Thoracic aorta (tissue), 2 donors: ENCODE results near the gene NRXN2. TPM values are rescaled to one million over a fixed set of nuclear protein-coding genes. Genes with fewer than 3 reads are reported as not detected.

Source experiments
- ATAC-seq: fragments of 150-250 bp; one replicate; pipeline ENCODE4 v1.8.0; 2017; ENCODE audit warnings: low read depth; ENCODE audit not compliant: insufficient number of reproducible peaks, low FRiP score
- DNase-seq: peaks from one replicate; pipeline ENCODE4 v3.0.0-alpha.2; 2020; ENCODE audit warnings: low spot score
- H3K27ac ChIP-seq, 2 donors: fragments of 200-600 bp; sonication (generic); 1 replicate in 1 of 2; 2 replicates in 1 of 2; pipeline ENCODE4 v1.5.1; 2016; ENCODE audit warnings: mild to moderate bottlenecking in 2 of 2, moderate library complexity in 2 of 2
- H3K27me3 ChIP-seq: fragments of 200-600 bp; sonication (generic); replicated peaks from 2 replicates; pipeline ENCODE4 v1.6.0; 2016; ENCODE audit warnings: mild to moderate bottlenecking; ENCODE audit not compliant: insufficient read depth
- H3K36me3 ChIP-seq: fragments of 200-600 bp; sonication (generic); one replicate; pipeline ENCODE4 v1.5.1; 2016
- H3K4me1 ChIP-seq, 2 donors: fragments of 200-600 bp; sonication (generic); 1 replicate in 1 of 2; 2 replicates in 1 of 2; pipeline versions ENCODE4 v1.5.1 to v1.6.0; 2016; ENCODE audit warnings: low read depth in 2 of 2, mild to moderate bottlenecking in 1 of 2; ENCODE audit not compliant: control insufficient read depth in 1 of 2
- H3K4me3 ChIP-seq: fragments of 200-600 bp; sonication (generic); 2 replicates; pipeline ENCODE4 v1.5.1; 2016; ENCODE audit warnings: mild to moderate bottlenecking
- H3K9me3 ChIP-seq: fragments of 200-600 bp; sonication (generic); 2 replicates; pipeline ENCODE4 v1.5.1; 2016
- total RNA-seq, 2 donors: library from RNA; depleted of rRNA; stranded (reverse); fragments of >200 nt; gene quantifications; one replicate each; pipeline versions ENCODE4 v1.1.0 to v1.2.3, GENCODE V29; 2016
- TF ChIP-seq, protein P1 (sequence below): fragments of 200-600 bp; sonication (generic); IDR thresholded peaks from one replicate; pipeline ENCODE4 v1.5.1; 2019; ENCODE audit warnings: antibody characterized with exemption

NRXN2 gene
- total RNA-seq, 2 donors from 2014 or later: 40.3 to 41.3 TPM

- TF ChIP-seq, protein P1, sequence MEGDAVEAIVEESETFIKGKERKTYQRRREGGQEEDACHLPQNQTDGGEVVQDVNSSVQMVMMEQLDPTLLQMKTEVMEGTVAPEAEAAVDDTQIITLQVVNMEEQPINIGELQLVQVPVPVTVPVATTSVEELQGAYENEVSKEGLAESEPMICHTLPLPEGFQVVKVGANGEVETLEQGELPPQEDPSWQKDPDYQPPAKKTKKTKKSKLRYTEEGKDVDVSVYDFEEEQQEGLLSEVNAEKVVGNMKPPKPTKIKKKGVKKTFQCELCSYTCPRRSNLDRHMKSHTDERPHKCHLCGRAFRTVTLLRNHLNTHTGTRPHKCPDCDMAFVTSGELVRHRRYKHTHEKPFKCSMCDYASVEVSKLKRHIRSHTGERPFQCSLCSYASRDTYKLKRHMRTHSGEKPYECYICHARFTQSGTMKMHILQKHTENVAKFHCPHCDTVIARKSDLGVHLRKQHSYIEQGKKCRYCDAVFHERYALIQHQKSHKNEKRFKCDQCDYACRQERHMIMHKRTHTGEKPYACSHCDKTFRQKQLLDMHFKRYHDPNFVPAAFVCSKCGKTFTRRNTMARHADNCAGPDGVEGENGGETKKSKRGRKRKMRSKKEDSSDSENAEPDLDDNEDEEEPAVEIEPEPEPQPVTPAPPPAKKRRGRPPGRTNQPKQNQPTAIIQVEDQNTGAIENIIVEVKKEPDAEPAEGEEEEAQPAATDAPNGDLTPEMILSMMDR: no peak
- DNase-seq: no peak
- Histone ChIP-seq H3K9me3 (no peaks in the 10 kb centered on the region), H3K27ac (no peak overlapping the region), H3K4me3 (no peak overlapping the region), H3K36me3 (no peaks in the 10 kb centered on the region), H3K27me3 (peaks cover 7% of the 10 kb centered on the region), H3K4me1 (peaks cover 3 to 6% of the 10 kb centered on the region in 2 donors)
- no peak for ATAC-seq
Measured at GRCh38 chr11:64715110-64715509, 7.9 kb downstream of the NRXN2 start.

DNA sequence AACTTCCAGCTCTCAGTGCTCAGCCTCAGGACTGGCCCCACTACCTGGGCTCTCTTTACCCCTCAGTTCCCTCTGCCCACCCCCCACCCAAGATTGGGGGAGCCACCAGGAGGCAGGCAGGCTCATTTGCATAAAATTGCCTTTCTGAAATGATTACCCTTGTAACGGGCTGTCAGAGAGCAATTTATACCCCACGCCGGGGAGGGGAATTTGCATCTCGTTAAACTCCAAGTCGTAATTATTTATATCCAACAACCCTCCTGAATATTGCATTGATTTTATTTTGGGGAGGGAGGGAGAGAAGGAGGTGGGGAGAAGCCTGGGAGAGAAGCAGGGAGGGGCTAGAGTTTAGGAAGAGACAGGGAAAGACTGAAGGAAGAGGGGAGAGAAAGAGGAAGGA, 8.3 kb downstream of the NRXN2 start:
- Histone ChIP-seq H3K9me3 (no peaks in the 10 kb centered on the region), H3K27me3 (peaks cover 7% of the 10 kb centered on the region), H3K4me3 (no peak overlapping the region), H3K27ac (no peak overlapping the region), H3K4me1 (peaks cover 3 to 6% of the 10 kb centered on the region in 2 donors), H3K36me3 (no peaks in the 10 kb centered on the region)
- no peak for ATAC-seq
- TF ChIP-seq, protein P1: no peak
- DNase-seq: no peak

DNA sequence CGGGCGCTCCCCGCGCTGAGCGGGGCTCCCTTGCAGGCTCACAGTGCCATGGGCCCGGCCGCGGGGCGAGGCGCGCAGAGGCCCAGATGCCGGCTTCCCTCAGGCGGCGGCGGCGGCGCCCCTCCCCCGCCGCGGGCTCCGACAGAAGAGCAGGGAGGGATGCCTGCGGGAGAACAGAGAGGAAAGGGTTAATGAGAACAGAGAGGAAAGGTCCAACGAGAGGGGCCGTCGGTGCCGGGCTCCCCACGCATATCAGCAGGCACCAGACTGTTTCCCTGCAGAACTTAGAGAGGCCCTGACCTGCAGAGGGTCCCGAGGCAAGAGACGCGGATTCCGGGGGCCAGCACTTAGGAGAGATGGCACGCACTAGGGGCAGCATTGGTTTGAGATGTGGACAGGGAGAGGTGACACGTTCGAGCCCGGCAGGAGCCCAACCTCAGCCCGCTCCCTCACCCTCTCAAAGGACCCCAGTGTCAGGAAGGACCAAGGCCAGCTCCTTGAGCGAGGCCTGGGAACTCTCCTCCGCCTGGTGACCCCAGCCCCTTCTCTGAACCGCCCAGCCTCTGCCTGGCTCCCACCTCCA, 9.1 kb downstream of the NRXN2 start:
- H3K27me3 ChIP-seq: peaks cover 7% of the 10 kb centered on the region
- H3K4me3 ChIP-seq: peak overlapping the region; percentile 35
- no peaks in the 10 kb centered on the region for H3K9me3 ChIP-seq
- DNase-seq (no peak), ATAC-seq (no peak)
- H3K27ac ChIP-seq: no peak overlapping the region
- peaks cover 3 to 6% of the 10 kb centered on the region in 2 donors for H3K4me1 ChIP-seq
- no peaks in the 10 kb centered on the region for H3K36me3 ChIP-seq
- TF ChIP-seq, protein P1: no peak

DNA sequence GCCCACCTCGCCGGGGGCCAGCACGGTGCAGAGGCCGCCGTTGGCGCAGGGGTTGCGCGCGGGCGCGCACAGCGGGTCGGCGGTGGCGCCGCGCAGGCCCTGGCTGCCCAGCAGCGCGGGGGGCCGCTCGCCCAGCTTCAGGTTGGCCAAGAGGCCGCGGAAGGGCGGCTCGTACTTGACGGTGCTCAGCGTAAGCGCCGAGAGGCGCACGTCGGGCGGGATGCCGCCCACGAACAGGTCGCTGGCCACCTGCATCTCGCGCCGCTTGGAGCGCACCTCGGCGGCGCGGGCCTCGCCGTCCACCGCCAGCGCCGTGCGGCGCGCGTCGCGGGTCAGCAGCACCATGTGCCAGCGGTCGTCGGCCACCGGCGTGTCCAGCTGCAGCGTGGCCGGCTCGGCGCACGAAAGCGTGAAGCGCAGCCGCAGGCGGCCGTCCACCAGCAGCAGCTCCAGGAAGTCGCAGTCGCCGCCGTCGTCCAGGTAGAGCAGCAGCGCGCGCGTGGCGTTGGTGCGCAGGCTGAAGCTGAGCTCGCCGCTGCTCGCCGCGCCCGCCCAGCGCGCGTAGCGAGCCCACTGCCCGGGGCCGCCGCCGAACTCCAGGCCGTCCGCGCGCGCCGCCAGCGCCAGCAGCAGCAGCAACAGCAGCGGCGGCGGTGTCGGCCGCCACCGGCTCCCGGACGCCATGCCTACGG, 9.8 kb downstream of the NRXN2 start:
- H3K27ac ChIP-seq: no peak overlapping the region
- DNase-seq: no peak
- no peaks in the 10 kb centered on the region for H3K36me3 ChIP-seq
- H3K4me3 ChIP-seq: peak overlapping the region; percentile 26
- peaks cover 7% of the 10 kb centered on the region for H3K27me3 ChIP-seq
- TF ChIP-seq, protein P1: no peak
- H3K4me1 ChIP-seq: peaks cover 3 to 6% of the 10 kb centered on the region in 2 donors
- H3K9me3 ChIP-seq: no peaks in the 10 kb centered on the region
- no peak for ATAC-seq

- H3K9me3 ChIP-seq: no peaks in the 10 kb centered on the region
- DNase-seq (no peak), ATAC-seq (no peak)
- TF ChIP-seq, protein P1: no peak
- peaks cover 3 to 6% of the 10 kb centered on the region in 2 donors for H3K4me1 ChIP-seq
- H3K4me3 ChIP-seq: no peak overlapping the region
- H3K36me3 ChIP-seq: no peaks in the 10 kb centered on the region
- H3K27me3 ChIP-seq: peaks cover 7% of the 10 kb centered on the region
- H3K27ac ChIP-seq: no peak overlapping the region
Measured at GRCh38 chr11:64712430-64713015, 10.5 kb downstream of the NRXN2 start.
